GM12878 (cell line): Measurements from ENCODE around the gene PYGO2. TPM values are rescaled to one million over a fixed set of nuclear protein-coding genes. Genes with fewer than 3 reads are reported as not detected.

Experiments used
- ATAC-seq: fragments of 200-7000 bp; cut with Tn5 transposase; 3 replicates; pipeline ENCODE4 v1.9.1; 2020; ENCODE audit warnings: mild to moderate bottlenecking, moderate library complexity
- BruUV-seq: library from RNA; stranded (reverse); fragments of 400-500 nt; replicated peaks from 2 replicates; lab custom pipeline; 2021; lab: Mats Ljungman, UMichigan
- CTCF ChIA-PET: fragments of 300-600 bp; sonication (Branson Sonifier 250); formaldehyde crosslinking; extraction: SDS; loops from one replicate; lab custom pipeline; 2021; ENCODE audit warnings: inconsistent platforms; lab: Yijun Ruan, JAX
- POLR2A ChIA-PET: fragments of 350-600 bp; formaldehyde crosslinking; extraction: SDS; loops from one replicate; lab custom pipeline; 2021; ENCODE audit warnings: inconsistent platforms; lab: Charles Lee
- RAD21 ChIA-PET: fragments of 300-600 bp; sonication (Branson Sonifier 250); formaldehyde crosslinking; loops from one replicate; lab custom pipeline; 2023; ENCODE audit warnings: antibody characterized with exemption; ENCODE audit not compliant: unreplicated experiment; lab: Charles Lee
- SMC1A ChIA-PET: fragments of 300-600 bp; sonication (Branson Sonifier 250); formaldehyde crosslinking; loops from one replicate; lab custom pipeline; 2023; ENCODE audit not compliant: unreplicated experiment, uncharacterized antibody; lab: Charles Lee
- DNase-seq: peaks from one replicate; pipeline ENCODE4 v3.0.0-alpha.2; 2011; ENCODE audit warnings: low read depth, low spot score
- FAIRE-seq: peaks from 3 replicates; lab custom pipeline; 2011; peaks lifted over from hg19 to GRCh38; lab: Jason Lieb, UNC
- H2AFZ ChIP-seq: 2 replicates; pipeline ENCODE4 v1.6.0; 2011; ENCODE audit warnings: low read depth, low read length, control low read depth; ENCODE audit not compliant: control insufficient read depth
- H3K27ac ChIP-seq: 2 replicates; pipeline ENCODE4 v1.5.1; 2011; ENCODE audit warnings: control low read depth; ENCODE audit not compliant: control insufficient read depth, insufficient read depth
- H3K27me3 ChIP-seq, 2 experiments: replicated peaks in 1 of 2; 2 replicates each; pipeline versions ENCODE4 v1.6.0 to v1.6.1; 2011; ENCODE audit warnings: low read length in 1 of 2; ENCODE audit not compliant: control insufficient read depth in 2 of 2, insufficient read depth in 2 of 2
- H3K36me3 ChIP-seq, 2 experiments: 2 replicates each; pipeline ENCODE4 v1.5.1; 2011; ENCODE audit warnings: low read length in 1 of 2; ENCODE audit not compliant: control insufficient read depth in 2 of 2, insufficient read depth in 2 of 2
- H3K4me1 ChIP-seq: 2 replicates; pipeline ENCODE4 v1.6.1; 2011; ENCODE audit warnings: mild to moderate bottlenecking, low read length, moderate library complexity, mixed read lengths; ENCODE audit not compliant: control insufficient read depth, insufficient read depth
- H3K4me2 ChIP-seq: 2 replicates; pipeline ENCODE4 v1.6.0; 2011; ENCODE audit warnings: control low read depth; ENCODE audit not compliant: control insufficient read depth, insufficient read depth
- H3K4me3 ChIP-seq: fragments of 200-600 bp; sonication (generic); 2 replicates; pipeline ENCODE4 v1.5.1; 2016
- H3K79me2 ChIP-seq: 2 replicates; pipeline ENCODE4 v1.6.0; 2011; ENCODE audit warnings: low read length; ENCODE audit not compliant: control insufficient read depth, insufficient read depth
- H3K9ac ChIP-seq: 2 replicates; pipeline ENCODE4 v1.8.0; 2011; ENCODE audit warnings: low read length, control low read depth, mixed read lengths; ENCODE audit not compliant: control insufficient read depth, insufficient read depth
- H3K9me3 ChIP-seq: replicated peaks from 3 replicates; pipeline ENCODE4 v1.5.1; 2011; ENCODE audit warnings: mild to moderate bottlenecking, low read length; ENCODE audit not compliant: control insufficient read depth, insufficient read depth
- H4K20me1 ChIP-seq: 2 replicates; pipeline ENCODE4 v1.6.0; 2011; ENCODE audit not compliant: control insufficient read depth, insufficient read depth
- CEBPB ChIP-seq, 2 experiments: fragments of 150-350 bp in 1 of 2; IDR thresholded peaks; 2 replicates each; pipeline ENCODE4 v1.6.1; 2012 to 2014; ENCODE audit warnings: low read depth in 2 of 2, low read length in 2 of 2, borderline replicate concordance in 1 of 2, inconsistent platforms in 1 of 2
- E2F4 ChIP-seq: IDR thresholded peaks from 2 replicates; pipeline ENCODE4 v1.6.1; 2012; ENCODE audit warnings: low read depth, low read length, improper control_type of control experiment
- EED ChIP-seq: sonication (generic); IDR thresholded peaks from 2 replicates; pipeline ENCODE4 v1.6.1; 2016; ENCODE audit warnings: antibody characterized with exemption, low read depth
- IKZF2 ChIP-seq, 2 experiments: fragments of 450-650 bp; IDR thresholded peaks; 2 replicates each; pipeline ENCODE4 v1.6.1; 2017; ENCODE audit warnings: mild to moderate bottlenecking in 2 of 2, moderate library complexity in 2 of 2
- PML ChIP-seq: IDR thresholded peaks from 2 replicates; pipeline ENCODE4 v1.6.1; 2012; ENCODE audit warnings: low read length, inconsistent platforms
- RAD21 ChIP-seq: IDR thresholded peaks from 2 replicates; pipeline ENCODE4 v1.6.1; 2011; ENCODE audit warnings: mild to moderate bottlenecking, low read depth, low read length, moderate library complexity; ENCODE audit not compliant: insufficient read depth
- RB1 ChIP-seq: fragments of 450-650 bp; formaldehyde crosslinking; IDR thresholded peaks from 2 replicates; pipeline ENCODE4 v1.6.1; 2017; ENCODE audit warnings: mild to moderate bottlenecking, borderline replicate concordance
- RELA ChIP-seq: fragments of 450-650 bp; IDR thresholded peaks from 2 replicates; pipeline ENCODE4 v1.8.0; 2014; ENCODE audit warnings: borderline replicate concordance; ENCODE audit not compliant: partially characterized antibody
- YY1 ChIP-seq: IDR thresholded peaks from 2 replicates; pipeline ENCODE4 v1.6.1; 2011; ENCODE audit warnings: low read depth, mild to moderate bottlenecking, low read length
- WGBS: methylation state at CpG from one replicate; pipeline ENCODE4 v1.1.6; 2016; ENCODE audit warnings: low lambda C conversion rate; ENCODE audit not compliant: insufficient replicate concordance, insufficient coverage; ENCODE audit errors: missing lambda C conversion rate; 5-methylcytosine and 5-hydroxymethylcytosine counted together
- in situ Hi-C: fragments of 300-500 bp; cut with MboI; formaldehyde crosslinking; loops from 9 replicates; pipeline ENCODE4 v1.14.3; 2018; ENCODE audit warnings: mixed read lengths
- intact Hi-C: fragments of 100-400 bp; cut with micrococcal nuclease; formaldehyde crosslinking; loops from one replicate; pipeline ENCODE4 v1.14.2; 2022; ENCODE audit not compliant: unreplicated experiment
- polyA plus RNA-seq, 11 experiments: library from polyadenylated mRNA; depleted of rRNA in 4 of 11; unstranded in 6 of 11; stranded (reverse) in 5 of 11; fragments of >200 nt; fragmentation: Nextera tagmentation in 4 of 11; fragmentation: Illumina TruSeq in 1 of 11; extraction: Ambion mirVana in 4 of 11; extraction: Trizol in 1 of 11; gene quantifications; 1 replicate in 1 of 11; 2 replicates in 10 of 11; pipeline versions ENCODE4 v1.2.1 to v1.2.3, GENCODE V29; 2011 to 2016; ENCODE audit warnings: inconsistent platforms in 2 of 11, missing spikeins in 2 of 11, low read depth in 1 of 11
- total RNA-seq, 4 experiments: library from RNA; depleted of rRNA in 3 of 4; stranded (reverse); fragments of >200 nt in 3 of 4; fragmentation: Illumina TruSeq in 1 of 4; extraction: Trizol in 1 of 4; gene quantifications; 2 replicates each; pipeline versions ENCODE4 v1.2.1 to v1.2.3, GENCODE V29; 2013 to 2021

PYGO2 gene
- total and polyA plus RNA-seq, 10 of the 15 experiments (the other 5 are each of a cell fraction or from before 2014, with no cell fraction given), result 8.1 to 33.8 (median 23.5) TPM

GRCh38 chr1:154996966-154997701 lies 35.6 kb upstream of the PYGO2 start:
- ChIA-PET POLR2A (interaction anchor here (0.6 to 3.4 kb wide), 7 partner anchors 13 to 399 kb away, joined by 3 to 13 read pairs (median 5); partner anchors contain the start of genes FLAD1, PYGO2 and SHC1), RAD21 (interaction anchor here (0.6 to 3.0 kb wide), 4 partner anchors 21 to 392 kb away, joined by 3 to 12 read pairs (median 4); partner anchors contain the start of gene SHC1), SMC1A (interaction anchor here (1.9 to 8.1 kb wide), 4 partner anchors 14 to 41 kb away, joined by 7 to 69 read pairs (median 19); partner anchors contain the start of genes CKS1B, FLAD1, PBXIP1 and SHC1), CTCF (interaction anchor here (0.6 to 11.0 kb wide), 7 partner anchors 16 to 438 kb away, joined by 3 to 226 read pairs (median 4); partner anchors contain the start of genes CKS1B, FLAD1, PBXIP1 and SHC1)
- WGBS, result 91% methylated on average over 15 of the region's 15 CpGs
- Histone ChIP-seq H2AFZ (no peak overlapping the region), H3K4me2 (no peak overlapping the region), H3K27ac (no peak overlapping the region), H3K9ac (no peak overlapping the region), H3K4me1 (peaks cover 12% of the 10 kb centered on the region), H3K27me3 (no peaks in the 10 kb centered on the region), H3K36me3 (no peaks in the 10 kb centered on the region), H3K79me2 (peaks cover 2% of the 10 kb centered on the region), H3K9me3 (no peaks in the 10 kb centered on the region), H4K20me1 (no peaks in the 10 kb centered on the region), H3K4me3 (no peak overlapping the region)
- in situ Hi-C loops, result no loop called here
- DNase-seq, result no peak
- ATAC-seq, result no peak
- no TSS peak for BruUV-seq
- intact Hi-C loops, result no loop called here
- no peak for TF ChIP-seq E2F4
- no peak for TF ChIP-seq YY1
- TF ChIP-seq PML, result no peak
- no peak for TF ChIP-seq CEBPB (IDR thresholded peaks at IDR 0.05; ENCODE audit: borderline replicate concordance in 1 of 2, low read depth in 2 of 2, low read length in 2 of 2)
- TF ChIP-seq IKZF2 (IDR thresholded peaks at IDR 0.05), result no peak
- no peak; the same call in 1 of the 2 replicates for TF ChIP-seq EED
- TF ChIP-seq RAD21, result no peak
- TF ChIP-seq RB1, result no peak
- no peak for TF ChIP-seq RELA
- FAIRE-seq, result no peak
